Stomach (tissue), 9 donors: ENCODE measurements around the gene CAPN10. TPM values are rescaled to one million over a fixed set of nuclear protein-coding genes. Genes with fewer than 3 reads are reported as not detected.

Source experiments
- DNase-seq, 2 donors: peaks; one replicate each; pipeline versions ENCODE4 v3.0.0 to v3.0.0-alpha.2; 2013 to 2019
- H3K27ac ChIP-seq, 5 donors: fragments of 200-600 bp in 4 of 5; sonication (generic) in 4 of 5; one replicate each; pipeline ENCODE4 v1.5.1; 2013 to 2019; ENCODE audit warnings: mild to moderate bottlenecking in 1 of 5, moderate library complexity in 1 of 5
- H3K27me3 ChIP-seq, 3 donors: fragments of 200-600 bp; sonication (generic); one replicate each; pipeline ENCODE4 v1.5.1; 2017 to 2019; ENCODE audit warnings: mixed run types in 1 of 3
- H3K36me3 ChIP-seq, 4 donors: fragments of 200-600 bp; sonication (generic); 1 replicate in 3 of 4; 2 replicates in 1 of 4; pipeline ENCODE4 v1.5.1; 2016 to 2019
- H3K4me1 ChIP-seq, 4 donors: fragments of 200-600 bp; sonication (generic); one replicate each; pipeline ENCODE4 v1.5.1; 2016 to 2019
- H3K4me3 ChIP-seq, 4 donors: fragments of 200-600 bp; sonication (generic) in 3 of 4; one replicate each; pipeline ENCODE4 v1.5.1; 2016 to 2019; ENCODE audit warnings: mild to moderate bottlenecking in 1 of 4
- H3K9me3 ChIP-seq, 4 donors: fragments of 200-600 bp; sonication (generic); one replicate each; pipeline ENCODE4 v1.5.1; 2016 to 2019
- CTCF ChIP-seq, 7 experiments: fragments of 450-650 bp in 4 of 7; fragments of 200-600 bp in 3 of 7; sonication (generic) in 3 of 7; IDR thresholded peaks; one replicate each; pipeline ENCODE4 v1.5.1; 2016 to 2019; ENCODE audit warnings: antibody characterized with exemption in 7 of 7, control low read depth in 2 of 7, mild to moderate bottlenecking in 1 of 7
- EP300 ChIP-seq: sonication (generic); formaldehyde crosslinking; IDR thresholded peaks from one replicate; pipeline ENCODE4 v1.6.1; 2017; ENCODE audit warnings: antibody characterized with exemption
- POLR2A ChIP-seq, 4 donors: fragments of 450-650 bp; IDR thresholded peaks; one replicate each; pipeline ENCODE4 v1.6.1; 2016; ENCODE audit warnings: antibody characterized with exemption in 4 of 4, control low read depth in 2 of 4, mild to moderate bottlenecking in 1 of 4, moderate library complexity in 1 of 4
- POLR2AphosphoS5 ChIP-seq, 3 donors: sonication (generic); formaldehyde crosslinking; IDR thresholded peaks; one replicate each; pipeline ENCODE4 v1.6.1; 2016; ENCODE audit warnings: antibody characterized with exemption in 3 of 3
- WGBS, 5 donors: extraction: QIAGEN DNeasy Blood & Tissue Kit in 3 of 5; methylation state at CpG; one replicate each; pipeline versions ENCODE4 v1.1.5 to v1.1.7; 2013 to 2018; 5-methylcytosine and 5-hydroxymethylcytosine counted together
- intact Hi-C: fragments of 100-400 bp; cut with DNase I; formaldehyde crosslinking; loops from one replicate; pipeline ENCODE4 v1.15.1; 2023; ENCODE audit warnings: low total_unique reads
- polyA plus RNA-seq, 3 donors: library from polyadenylated mRNA; stranded (reverse); fragments of 200-250 nt; gene quantifications; one replicate each; pipeline ENCODE4 v1.2.3, GENCODE V29; 2013
- total RNA-seq, 5 donors: library from RNA; depleted of rRNA; stranded (reverse); fragments of >200 nt; gene quantifications; one replicate each; pipeline versions ENCODE4 v1.1.0 to v1.2.3, GENCODE V29; 2014 to 2016
- donor health status: healthy with polysubstance abuse.
- donor health status: Bipolar disorder and iron deficiency.
- donor health status: healthy.

The CAPN10 gene
- total and polyA plus RNA-seq, 8 donors = 17.7 to 197 (median 36.6) TPM

- intact Hi-C loops = no loop called here
- H3K9me3 ChIP-seq = no peaks in the 10 kb centered on the region
- DNase-seq = peak; percentile 1 to 14
- H3K4me3 ChIP-seq = no peak overlapping the region
- H3K4me1 ChIP-seq = no peaks in the 10 kb centered on the region
- peaks cover 0 to 70% (median 17%) of the 10 kb centered on the region in 3 donors for H3K27me3 ChIP-seq
- TF ChIP-seq POLR2AphosphoS5 (IDR thresholded peaks at IDR 0.05) = no peak
- no peak for TF ChIP-seq EP300
- no peak for TF ChIP-seq POLR2A (IDR thresholded peaks at IDR 0.05)
- no peak for TF ChIP-seq CTCF (IDR thresholded peaks at IDR 0.05)
- WGBS, 5 donors = 58 to 66% (median 61%) methylated on average over 11 to 13 of the region's 13 CpGs
- no peaks in the 10 kb centered on the region for H3K36me3 ChIP-seq
- H3K27ac ChIP-seq = no peak overlapping the region
Measured at GRCh38 chr2:240643093-240643810, 56.7 kb downstream of the CAPN10 start.

- Histone ChIP-seq H3K27ac (no peak overlapping the region), H3K36me3 (no peaks in the 10 kb centered on the region), H3K4me1 (no peaks in the 10 kb centered on the region), H3K27me3 (peaks cover 0 to 76% (median 21%) of the 10 kb centered on the region in 3 donors), H3K4me3 (no peak overlapping the region), H3K9me3 (no peaks in the 10 kb centered on the region)
- peak; percentile 1 to 21 for DNase-seq
- intact Hi-C loops = no loop called here
- no peak for TF ChIP-seq CTCF (IDR thresholded peaks at IDR 0.05)
- TF ChIP-seq EP300 = no peak
- no peak for TF ChIP-seq POLR2AphosphoS5 (IDR thresholded peaks at IDR 0.05)
- no peak for TF ChIP-seq POLR2A (IDR thresholded peaks at IDR 0.05)
- 77 to 86% (median 82%) methylated on average over 14 to 15 of the region's 15 CpGs for WGBS, 5 donors
Measured at GRCh38 chr2:240643811-240644150, 57.2 kb downstream of the CAPN10 start.

- H3K36me3 ChIP-seq = no peaks in the 10 kb centered on the region
- H3K27me3 ChIP-seq = peaks cover 0 to 80% (median 25%) of the 10 kb centered on the region in 3 donors
- intact Hi-C loops = no loop called here
- DNase-seq = peak; percentile 9 to 11
- no peak overlapping the region for H3K4me3 ChIP-seq
- TF ChIP-seq POLR2AphosphoS5 (IDR thresholded peaks at IDR 0.05) (no peak), CTCF (IDR thresholded peaks at IDR 0.05) (no peak), EP300 (no peak), POLR2A (IDR thresholded peaks at IDR 0.05) (no peak)
- 61 to 75% (median 62%) methylated on average over 13 to 14 of the region's 14 CpGs for WGBS, 5 donors
- no peaks in the 10 kb centered on the region for H3K9me3 ChIP-seq
- no peaks in the 10 kb centered on the region for H3K4me1 ChIP-seq
- H3K27ac ChIP-seq = no peak overlapping the region
Measured at GRCh38 chr2:240644171-240644651, 57.7 kb downstream of the CAPN10 start.

- H3K9me3 ChIP-seq = no peaks in the 10 kb centered on the region
- TF ChIP-seq CTCF (IDR thresholded peaks at IDR 0.05) (no peak), POLR2A (IDR thresholded peaks at IDR 0.05) (no peak)
- WGBS, 5 donors = 47 to 62% (median 55%) methylated on average over 7 to 8 of the region's 8 CpGs; no CpG with 5 or more reads in 1 of the 5 donors
- no peak overlapping the region for H3K27ac ChIP-seq
- DNase-seq = peak; percentile 0 to 14
- no peaks in the 10 kb centered on the region for H3K4me1 ChIP-seq
- peaks cover 0 to 80% (median 25%) of the 10 kb centered on the region in 3 donors for H3K27me3 ChIP-seq
- no peak overlapping the region for H3K4me3 ChIP-seq
- H3K36me3 ChIP-seq = no peaks in the 10 kb centered on the region
- intact Hi-C loops = no loop called here
Measured at GRCh38 chr2:240644859-240645301, 58.3 kb downstream of the CAPN10 start.
